Hypothalamus (tissue), 51 donors: Measurements from ENCODE around the gene EMX2.
"Not testable (repeated sequence)": the region's sequence is repeated elsewhere in the genome, so short reads cannot be mapped to it uniquely, and the experiment has no call there.

Source experiments
- DNase-seq, 51 donors: peaks; one replicate each; lab custom pipeline; 2025; lab: John Stamatoyannopoulos, UW

Gene EMX2

DNA sequence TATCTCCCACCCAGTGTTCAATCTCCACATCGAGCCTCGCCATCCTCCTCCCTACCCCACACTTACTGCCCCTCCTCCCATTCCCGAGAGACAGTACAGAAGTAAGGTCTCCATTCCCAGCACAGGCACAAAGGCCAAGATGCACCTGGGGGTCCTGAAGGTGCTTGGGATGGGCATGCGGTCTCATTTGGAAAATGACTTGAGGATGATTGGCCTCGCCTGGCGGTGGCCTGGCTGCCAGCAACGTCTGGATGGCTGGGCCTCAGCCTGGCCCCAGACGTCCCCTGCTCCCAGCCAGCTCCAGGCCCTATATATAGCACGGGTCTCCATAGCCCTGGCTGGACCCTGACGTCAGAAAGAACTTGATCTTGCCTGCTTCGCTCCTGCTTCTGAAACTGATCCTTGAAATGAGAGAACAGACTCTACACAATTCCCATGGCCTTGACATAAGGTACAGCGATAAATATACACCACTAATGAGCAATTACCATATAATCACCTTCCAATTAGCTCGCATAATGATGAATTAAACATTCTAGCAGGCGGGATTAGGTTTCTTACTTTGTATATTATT, 11.8 kb downstream of the EMX2 start:
- no peak for DNase-seq

DNA sequence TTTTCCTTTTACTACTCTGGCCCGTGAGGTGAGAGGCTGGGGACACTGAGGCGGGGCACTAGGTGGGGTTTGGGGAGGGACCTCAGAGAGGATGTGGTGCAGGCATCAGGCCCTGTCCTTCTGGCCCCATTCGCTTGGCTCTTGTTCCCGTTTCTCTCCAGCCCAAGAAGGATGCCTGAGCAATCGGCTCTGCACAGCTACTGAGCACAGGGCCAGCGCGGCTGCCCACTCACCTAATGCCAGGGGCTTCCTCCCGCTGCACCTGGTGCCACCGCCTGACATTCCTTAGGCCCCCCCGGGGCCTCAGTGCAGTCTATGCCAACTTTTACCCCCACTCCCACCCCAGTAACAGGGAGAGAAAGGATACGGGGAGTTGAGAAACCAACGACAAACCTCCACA, 12.5 kb downstream of the EMX2 start:
- no peak for DNase-seq

DNA sequence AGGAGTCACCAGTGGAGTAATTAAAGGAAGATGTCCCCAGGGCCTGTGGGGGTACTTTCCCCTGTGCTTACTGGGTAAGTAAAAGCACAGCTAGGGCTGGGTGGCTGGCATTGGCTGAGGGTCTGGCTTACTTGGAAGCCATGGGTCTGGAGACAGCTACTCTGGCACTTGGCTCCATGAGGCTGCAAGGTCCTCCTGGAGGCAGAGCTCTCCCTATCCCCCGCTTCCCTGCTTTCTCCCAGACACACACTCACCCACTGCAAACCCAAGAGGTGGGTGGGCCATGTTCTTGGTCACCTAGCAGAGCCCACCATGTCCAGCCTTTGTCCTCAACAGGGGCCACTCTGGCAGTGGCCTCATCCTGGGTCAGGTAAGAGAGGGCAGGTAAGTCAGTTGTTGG, 13.3 kb downstream of the EMX2 start:
- no peak for DNase-seq

DNA sequence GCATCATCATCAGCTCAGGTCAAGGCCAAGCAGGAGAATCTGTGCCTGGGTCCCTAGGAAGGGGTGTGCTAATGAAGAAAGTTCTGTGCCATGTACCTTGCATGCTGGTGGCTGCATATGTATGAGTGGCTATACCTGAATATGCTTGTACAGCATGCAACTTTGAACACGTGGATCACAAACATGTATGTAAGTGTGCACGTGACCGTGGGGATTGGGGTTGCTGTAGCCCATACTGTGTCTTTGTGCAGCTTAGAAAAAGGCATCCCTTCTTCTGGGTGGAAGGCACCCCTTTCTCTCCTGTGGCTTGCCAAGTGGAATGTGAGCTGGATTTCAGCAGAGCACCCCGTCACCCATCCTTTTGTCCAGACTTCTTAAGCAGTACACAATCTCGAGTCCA, 13.8 kb downstream of the EMX2 start:
- DNase-seq = no peak

DNA sequence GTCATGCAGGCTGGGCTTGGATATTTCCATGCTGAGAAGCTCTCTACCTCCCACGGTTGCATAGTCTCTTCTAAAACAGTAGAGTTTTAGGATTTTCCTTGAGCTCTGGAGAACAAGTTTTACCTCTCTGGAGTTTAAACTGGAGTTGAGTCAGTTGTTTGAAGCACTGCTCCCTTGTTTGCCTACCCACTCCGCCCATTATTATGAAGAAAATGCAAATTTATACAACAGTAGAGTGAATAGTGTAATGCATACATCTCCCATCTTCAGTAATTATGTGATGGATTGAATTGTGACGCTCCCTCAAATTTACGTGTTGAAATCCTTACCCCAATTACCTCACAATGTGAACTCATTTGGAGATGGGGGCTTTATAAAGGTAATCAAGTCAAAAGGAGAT, 17.2 kb downstream of the EMX2 start:
- no peak for DNase-seq

DNA sequence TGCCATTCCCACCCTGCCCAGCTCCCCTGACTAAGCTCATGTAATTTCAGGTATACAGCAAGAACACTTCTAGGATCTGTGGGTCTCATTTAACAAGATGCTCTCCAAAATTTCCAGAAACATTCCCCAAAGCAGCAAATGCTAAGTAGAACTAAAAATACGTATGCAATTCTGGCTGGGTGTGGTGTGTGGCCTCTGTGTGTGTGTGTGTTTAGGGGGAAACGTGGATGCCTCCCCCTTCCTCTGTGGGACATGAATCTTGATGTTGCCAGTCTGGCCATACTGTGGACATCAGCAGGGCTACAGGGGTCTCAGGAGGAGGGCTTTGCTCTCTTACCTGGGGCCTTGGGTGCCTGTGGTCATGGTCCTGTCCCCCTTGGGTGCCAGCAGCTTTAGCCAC, 18.4 kb downstream of the EMX2 start:
- no peak for DNase-seq

DNA sequence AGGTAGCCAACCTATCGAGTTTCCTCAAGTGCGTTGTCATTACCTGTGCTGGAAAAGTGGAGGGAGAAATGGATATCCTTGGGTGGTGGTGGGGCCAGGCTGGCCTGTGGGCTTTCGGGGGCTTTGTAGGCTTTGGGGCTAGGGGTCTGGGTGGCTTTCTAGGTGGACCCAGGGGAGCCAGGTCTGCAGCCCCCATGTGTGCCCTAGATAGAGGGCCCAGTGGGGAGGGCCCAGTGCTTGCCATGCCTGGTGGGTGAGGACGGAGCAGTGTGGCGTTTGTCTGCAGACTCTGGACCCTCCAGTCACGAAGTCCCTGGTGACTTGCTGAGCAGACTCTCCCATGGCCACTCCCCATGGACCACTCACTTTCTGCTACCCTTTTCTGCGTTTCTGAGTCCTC, 19.7 kb downstream of the EMX2 start:
- no peak for DNase-seq

DNA sequence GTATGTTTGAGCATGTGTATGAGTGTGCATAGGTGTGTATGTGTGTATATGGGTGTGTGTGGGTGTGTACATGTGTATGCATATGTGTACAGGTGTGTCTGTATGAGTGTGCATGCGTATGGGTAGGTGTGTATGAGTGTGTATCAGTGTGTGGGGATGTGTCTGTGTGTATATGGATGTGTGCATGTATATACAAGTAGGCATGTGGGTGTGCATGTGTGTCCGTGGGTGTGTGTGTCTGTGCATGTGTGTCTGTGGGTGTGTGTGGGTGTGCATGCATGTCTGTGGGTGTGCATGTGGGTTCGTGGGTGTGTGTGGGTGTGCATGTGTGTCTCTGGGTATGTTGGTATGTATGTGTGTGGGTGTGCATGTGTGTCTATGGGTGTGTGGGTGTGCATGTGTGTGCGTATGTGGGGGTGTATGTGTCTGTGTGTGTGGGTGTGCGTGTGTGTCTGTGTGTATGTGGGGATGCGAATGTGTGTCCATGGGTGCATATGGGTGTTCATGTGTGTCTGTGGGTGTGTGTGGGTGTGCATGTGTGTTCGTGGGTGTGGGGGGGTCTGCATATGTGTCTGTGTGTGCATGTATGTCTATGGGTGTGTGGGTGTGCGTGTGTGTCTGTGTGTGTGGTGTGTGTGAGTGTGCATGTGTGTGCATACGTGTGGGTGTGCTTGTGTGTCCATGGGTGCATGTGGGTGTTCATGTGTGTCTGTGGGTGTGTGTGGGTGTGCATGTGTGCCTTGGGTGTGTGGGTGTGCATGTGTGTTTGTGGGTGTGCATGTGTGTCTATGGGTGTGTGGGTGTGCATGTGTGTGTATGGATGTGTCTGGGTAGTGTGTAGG, 20.6 kb downstream of the EMX2 start:
- DNase-seq = no peak

DNA sequence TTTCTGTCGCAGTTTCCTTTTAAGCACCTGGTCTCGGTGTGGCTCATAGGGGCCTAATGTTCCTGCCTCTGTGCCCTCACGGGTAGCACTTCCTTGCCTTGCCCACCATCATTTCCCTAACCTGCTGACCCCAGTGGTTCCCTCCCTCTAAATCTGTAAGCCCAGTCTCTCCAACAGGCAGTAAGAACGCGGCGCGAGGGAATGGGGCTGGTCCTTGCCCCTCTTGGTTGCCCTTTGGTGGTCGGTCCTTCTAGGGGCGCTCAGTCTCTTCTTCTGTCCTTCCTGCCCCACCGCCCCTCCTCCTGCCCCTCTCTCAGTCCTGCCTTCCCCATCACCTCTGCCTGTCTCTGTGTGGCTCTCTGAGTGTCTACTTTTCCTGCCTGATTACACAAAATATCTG, 21.2 kb downstream of the EMX2 start:
- DNase-seq = no peak

DNA sequence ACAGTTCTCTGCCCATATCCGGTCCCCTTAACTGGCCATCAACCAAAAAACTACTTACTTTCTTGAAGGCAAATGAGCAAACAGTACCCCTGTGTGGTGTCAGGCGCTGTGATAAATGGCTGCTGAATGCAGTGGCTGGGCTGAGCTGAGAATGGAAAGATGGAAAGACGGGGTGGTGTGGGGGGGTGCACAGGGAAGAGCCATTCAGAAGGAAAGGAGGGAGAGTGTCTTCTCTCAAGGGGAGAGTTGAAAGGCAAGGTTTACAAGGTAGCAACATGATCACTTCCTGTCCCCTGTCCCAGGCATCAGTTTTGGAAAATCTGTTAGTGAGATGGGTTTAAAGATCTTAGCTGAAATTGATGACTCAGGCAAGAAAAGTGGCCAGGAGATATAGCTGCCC, 22.5 kb downstream of the EMX2 start:
- no peak for DNase-seq

DNA sequence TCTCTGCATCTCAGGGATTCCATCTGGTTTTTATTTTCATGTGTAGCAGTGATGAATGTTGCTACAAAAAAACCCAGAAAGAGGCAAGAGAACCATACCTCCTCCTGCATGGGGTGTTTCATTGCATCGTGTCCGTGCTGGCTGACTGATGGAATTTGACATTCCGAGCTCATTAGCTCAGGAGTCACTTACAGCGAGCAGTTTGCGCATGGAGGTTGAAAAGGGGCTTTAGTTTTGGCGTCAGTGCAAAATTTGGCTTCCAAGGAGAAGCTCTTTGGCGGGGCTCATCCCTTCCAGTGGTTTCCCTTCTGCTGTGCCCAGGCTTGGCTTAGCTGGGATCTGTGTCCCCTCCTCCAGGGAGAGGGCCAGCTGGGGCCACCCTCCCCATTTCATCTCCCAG, 25.8 kb downstream of the EMX2 start:
- no peak for DNase-seq

DNA sequence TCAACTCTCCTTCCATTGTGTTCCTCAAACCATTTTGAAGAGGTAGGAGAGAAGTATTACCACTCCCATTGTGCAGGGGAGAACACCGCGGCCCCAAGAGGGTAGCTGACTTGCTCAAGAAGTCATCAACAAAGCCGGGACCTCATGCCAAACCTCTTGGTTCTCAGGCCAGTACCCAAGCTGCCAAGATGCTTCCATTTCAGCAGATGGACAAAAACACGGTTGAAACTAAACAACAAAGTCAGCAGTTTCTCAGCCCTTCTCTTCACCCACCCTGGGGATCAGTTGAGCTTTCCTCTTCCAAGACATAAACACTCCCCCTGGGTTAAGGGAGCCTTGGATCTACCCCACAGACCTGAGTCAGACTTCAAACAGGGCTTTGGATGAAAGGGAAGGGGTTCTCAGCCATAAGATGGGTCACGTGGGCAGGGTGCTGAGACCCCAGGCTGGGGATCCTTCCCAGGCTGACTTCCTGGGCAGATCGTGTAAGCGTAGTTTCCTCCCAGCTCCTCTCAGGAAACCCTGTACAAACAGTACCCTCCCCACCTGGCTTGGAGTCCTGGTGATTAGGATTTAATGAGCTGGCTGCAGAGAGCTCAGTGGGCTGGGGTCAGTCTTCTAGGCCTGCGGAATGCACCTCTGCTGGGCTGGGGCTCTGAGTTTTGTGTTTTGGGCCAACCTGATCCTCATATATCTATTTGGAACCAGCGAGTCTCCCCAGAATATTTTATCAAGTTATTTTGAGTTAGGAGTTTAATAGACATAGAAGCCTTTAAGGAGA, 27.3 kb downstream of the EMX2 start:
- DNase-seq = no peak

DNA sequence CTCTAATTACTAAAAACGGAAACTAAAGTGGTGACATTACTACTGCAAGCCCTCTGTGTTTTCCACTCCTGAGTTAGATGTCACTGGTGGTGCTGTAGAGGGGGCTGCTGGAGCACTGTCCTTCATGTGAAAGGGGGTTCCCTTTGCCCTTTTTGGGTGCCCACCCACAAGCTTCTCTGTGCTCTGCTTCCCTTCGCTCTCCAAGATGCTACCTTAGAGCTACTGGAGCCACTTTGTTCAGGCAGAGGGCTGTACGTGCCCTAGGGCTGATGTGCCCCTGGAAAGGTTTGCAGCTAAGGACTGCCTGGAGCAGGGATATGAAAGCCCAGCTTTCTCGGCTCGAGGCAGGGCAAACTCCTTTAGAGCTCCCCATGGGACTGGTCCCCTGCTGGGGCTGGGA, 28.3 kb downstream of the EMX2 start:
- DNase-seq = no peak

DNA sequence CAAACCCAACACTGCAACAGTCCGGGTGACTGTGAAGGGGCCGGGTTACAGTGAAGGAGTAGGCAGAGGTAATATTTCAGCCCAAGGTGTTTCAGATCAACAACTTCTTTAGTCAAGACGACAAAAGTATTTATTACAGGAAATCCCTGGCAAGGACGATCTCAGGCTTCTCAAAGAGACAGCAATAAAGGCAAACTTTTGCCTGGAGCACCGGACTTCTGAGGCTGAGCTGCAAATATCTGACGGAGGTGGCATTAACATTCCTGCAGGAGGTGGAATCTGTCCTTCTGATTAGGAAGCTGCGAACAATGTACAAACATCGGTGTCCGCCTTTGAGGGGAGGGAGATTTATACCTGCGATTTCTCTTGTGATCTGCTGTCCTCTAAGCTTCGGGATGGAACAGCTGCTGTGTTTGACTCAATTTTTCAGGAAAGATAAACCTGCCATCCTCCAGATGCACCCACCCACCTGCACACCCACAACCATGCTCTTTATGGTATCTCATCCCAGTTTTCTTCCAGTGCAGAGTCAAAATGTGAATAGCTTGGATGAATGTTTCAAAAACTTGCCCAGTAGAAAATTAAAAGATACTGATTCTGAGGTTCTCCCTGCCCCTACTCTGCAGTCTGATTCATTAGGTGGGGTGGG, 32.1 kb downstream of the EMX2 start:
- no peak for DNase-seq

DNA sequence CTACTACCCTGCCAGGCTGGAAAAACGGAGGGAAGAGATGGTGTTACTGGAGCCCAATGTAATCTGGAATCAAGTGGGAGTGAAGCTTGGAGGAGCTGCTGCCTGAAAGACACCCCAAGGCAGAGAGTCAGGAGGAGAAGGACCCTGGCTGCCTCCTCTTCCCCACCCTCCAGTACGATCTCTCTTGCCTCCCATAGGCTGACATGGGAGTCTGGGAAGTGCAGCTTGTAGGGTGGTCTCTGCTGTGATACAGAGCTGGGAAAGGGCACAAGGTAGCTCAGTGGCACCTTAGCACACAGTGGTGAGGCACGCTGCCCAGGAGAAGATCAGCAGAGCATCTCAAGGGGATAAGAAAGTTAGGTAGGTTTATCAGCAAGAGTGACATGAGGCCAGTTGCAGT, 35.9 kb downstream of the EMX2 start:
- no peak for DNase-seq

DNA sequence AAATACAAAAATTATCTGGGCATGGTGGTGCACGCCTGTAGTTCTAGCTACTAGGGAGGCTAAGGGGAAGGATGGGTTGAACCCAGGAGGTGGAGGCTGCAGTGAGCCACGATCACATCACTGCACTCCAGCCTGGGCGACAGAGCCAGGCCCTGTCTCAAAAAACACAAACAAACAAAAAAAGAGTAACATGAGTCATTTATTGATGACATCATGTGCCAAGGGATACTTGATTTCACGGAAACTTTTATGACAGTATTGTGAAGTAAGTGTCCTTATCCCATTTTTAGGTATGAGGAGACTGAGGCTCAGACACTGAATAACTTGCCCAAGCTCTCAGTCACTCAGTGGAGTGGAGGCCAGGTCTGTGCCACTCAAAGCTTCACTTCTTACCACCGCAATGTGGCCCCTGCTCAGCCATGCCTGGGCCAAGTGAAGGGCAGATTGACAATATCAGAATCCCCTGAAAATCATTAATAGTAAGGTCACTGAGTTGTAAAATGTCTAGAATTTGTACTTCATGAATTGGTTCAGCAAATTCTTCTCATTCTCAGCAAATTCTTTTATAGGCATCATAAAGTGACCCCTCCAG, 36.5 kb downstream of the EMX2 start:
- no peak for DNase-seq

DNA sequence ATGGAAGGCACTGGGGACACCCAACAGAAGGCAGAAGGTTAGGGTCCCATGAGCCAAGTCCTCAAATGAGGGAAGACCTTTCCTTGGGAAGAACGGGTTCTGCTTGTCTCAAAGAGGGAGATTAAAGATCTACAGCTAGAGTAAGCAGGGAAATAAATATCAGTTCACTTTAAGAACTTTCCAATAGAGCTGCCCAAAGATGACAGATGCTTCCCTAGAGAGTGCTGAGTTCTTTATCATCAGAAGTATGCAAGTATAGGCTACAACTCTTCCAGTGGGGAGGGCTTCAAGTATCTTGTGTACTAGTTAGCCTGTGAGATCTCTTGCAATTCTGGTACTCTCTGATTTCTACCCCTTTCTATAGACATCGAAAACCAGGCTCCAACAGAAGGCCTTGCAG, 39.4 kb downstream of the EMX2 start:
- no peak for DNase-seq

DNA sequence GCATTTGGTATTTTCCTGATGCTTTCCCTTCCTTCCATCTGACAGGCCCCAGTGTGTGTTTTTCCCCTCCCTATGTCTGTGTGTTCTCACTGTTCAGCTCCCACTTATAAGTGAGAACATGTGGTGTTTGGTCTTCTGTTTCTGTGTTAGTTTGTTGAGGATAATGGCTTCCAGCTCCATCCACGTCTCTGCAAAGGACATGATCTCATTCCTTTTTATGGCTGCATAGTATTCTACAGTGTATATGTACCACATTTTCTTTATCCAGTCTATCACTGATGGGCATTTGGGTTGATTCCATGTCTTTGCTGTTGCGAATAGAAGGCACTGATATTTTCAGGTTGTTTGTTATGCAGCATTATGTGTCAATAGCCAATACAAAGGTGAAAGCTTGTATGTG, 42.3 kb downstream of the EMX2 start:
- not testable (repeated sequence) for DNase-seq

DNA sequence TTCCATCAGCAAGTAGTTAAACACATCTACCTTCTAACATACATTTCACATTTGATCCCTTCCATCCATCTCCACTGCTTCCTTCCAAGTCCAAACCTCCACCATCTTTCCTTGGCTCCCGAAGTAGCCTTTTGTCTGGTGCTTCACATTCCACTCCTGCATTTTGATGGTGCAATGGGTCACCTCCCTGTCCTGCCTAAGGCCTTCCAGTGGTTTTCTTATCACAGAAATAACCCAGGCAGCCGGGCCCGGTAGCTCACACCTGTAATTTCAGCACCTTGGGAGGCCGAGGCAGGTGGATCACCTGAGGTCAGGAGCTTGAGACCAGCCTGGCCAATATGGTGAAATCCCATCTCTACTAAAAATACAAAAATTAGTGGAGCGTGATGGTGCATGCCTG, 44.5 kb downstream of the EMX2 start:
- DNase-seq = no peak

DNA sequence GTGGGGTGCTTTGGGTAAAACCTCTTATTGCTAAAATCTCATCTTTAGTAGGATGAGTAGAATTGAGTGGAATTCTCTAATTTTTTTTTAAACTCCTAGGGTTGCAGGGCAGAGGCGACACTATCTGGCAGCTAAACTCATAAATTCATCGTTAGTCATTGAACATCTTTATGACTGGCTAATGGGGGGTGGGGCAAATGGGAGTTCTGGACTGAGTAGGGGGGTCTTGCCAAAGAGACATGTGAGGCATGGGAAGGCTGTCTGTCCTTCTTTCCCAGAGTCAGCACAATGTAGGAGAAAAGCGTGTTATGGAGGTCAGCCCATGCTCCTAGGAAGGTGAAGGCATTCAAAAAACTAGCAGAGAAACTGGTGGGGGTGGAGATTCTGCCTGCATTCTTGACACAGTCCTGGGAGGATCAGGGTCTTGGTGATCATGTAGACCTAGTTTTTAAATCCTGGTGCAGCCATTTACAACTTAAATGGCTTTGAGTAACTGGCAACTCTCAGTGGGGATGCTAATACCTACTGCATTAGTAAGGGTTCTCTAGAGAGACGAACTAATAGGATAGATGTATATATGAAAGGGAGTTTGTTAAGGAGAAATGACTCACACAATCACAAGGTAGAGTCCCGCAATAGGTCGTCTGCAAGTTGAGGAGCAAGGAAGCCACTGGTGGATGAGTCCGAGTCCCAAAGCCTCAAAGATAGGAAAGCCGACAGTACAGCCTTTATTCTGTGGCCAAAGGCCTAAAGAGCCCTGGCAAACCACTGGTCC, 47.7 kb downstream of the EMX2 start:
- no peak for DNase-seq
